HG03565 (cell line): ENCODE results near the gene ACTL7A.
"Not testable (repeated sequence)": the region's sequence is repeated elsewhere in the genome, so short reads cannot be mapped to it uniquely, and the experiment has no call there.

Experiments used
- ATAC-seq: cut with Tn5 transposase; IDR thresholded peaks from one replicate; pipeline ENCODE4 v1.9.1; 2021; ENCODE audit warnings: mild to moderate bottlenecking, moderate library complexity; ENCODE audit not compliant: unreplicated experiment

ACTL7A gene

GRCh38 chr9:108861997-108862396 lies at the start of gene ACTL7A:
TSS of gene ACTL7A (plus strand) at chr9:108862266. CDS start at chr9:108862323, 57 bp downstream.
- no peak for ATAC-seq

GRCh38 chr9:108812396-108813025 lies 49.6 kb upstream of the ACTL7A start:
- ATAC-seq: no peak

GRCh38 chr9:108813951-108814601 lies 48.0 kb upstream of the ACTL7A start:
- ATAC-seq: no peak

GRCh38 chr9:108815156-108815555 lies 46.9 kb upstream of the ACTL7A start:
- no peak for ATAC-seq

GRCh38 chr9:108816037-108816436 lies 46.0 kb upstream of the ACTL7A start:
- ATAC-seq: no peak

- no peak for ATAC-seq
Observed at GRCh38 chr9:108823829-108824228, 38.2 kb upstream of the ACTL7A start.

- ATAC-seq: no peak
Observed at GRCh38 chr9:108830272-108830671, 31.8 kb upstream of the ACTL7A start.

GRCh38 chr9:108831496-108832178 lies 30.4 kb upstream of the ACTL7A start:
- no peak for ATAC-seq

- no peak for ATAC-seq
Observed at GRCh38 chr9:108832179-108832500, 29.9 kb upstream of the ACTL7A start.

GRCh38 chr9:108834959-108835665 lies 27.0 kb upstream of the ACTL7A start:
- ATAC-seq: no peak

GRCh38 chr9:108835831-108836230 lies 26.2 kb upstream of the ACTL7A start:
- ATAC-seq: no peak

GRCh38 chr9:108836319-108836718 lies 25.7 kb upstream of the ACTL7A start:
- ATAC-seq: no peak

GRCh38 chr9:108836781-108837180 lies 25.3 kb upstream of the ACTL7A start:
- ATAC-seq: no peak

- ATAC-seq: no peak
Observed at GRCh38 chr9:108837530-108837929, 24.5 kb upstream of the ACTL7A start.

- no peak for ATAC-seq
Observed at GRCh38 chr9:108838017-108838416, 24.0 kb upstream of the ACTL7A start.

- ATAC-seq: not testable (repeated sequence)
Observed at GRCh38 chr9:108839561-108839960, 22.5 kb upstream of the ACTL7A start.

GRCh38 chr9:108842610-108843295 lies 19.3 kb upstream of the ACTL7A start:
- ATAC-seq: no peak

- no peak for ATAC-seq
Observed at GRCh38 chr9:108844391-108844790, 17.7 kb upstream of the ACTL7A start.

- no peak for ATAC-seq
Observed at GRCh38 chr9:108844856-108845255, 17.2 kb upstream of the ACTL7A start.

- no peak for ATAC-seq
Observed at GRCh38 chr9:108845507-108845906, 16.6 kb upstream of the ACTL7A start.

- ATAC-seq: no peak
Observed at GRCh38 chr9:108845947-108846346, 16.1 kb upstream of the ACTL7A start.
